NB4 (cell line): ENCODE data around the gene TGFB2.
"Not testable (repeated sequence)": the region's sequence is repeated elsewhere in the genome, so short reads cannot be mapped to it uniquely, and the experiment has no call there.

Source experiments
- DNase-seq: peaks from one replicate; pipeline ENCODE4 v3.0.0; 2010; ENCODE audit warnings: low read depth
- H3K4me3 ChIP-seq: one replicate; pipeline ENCODE4 v1.5.1; 2011; ENCODE audit warnings: mild to moderate bottlenecking, low read depth, low read length, moderate library complexity
- CTCF ChIP-seq: IDR thresholded peaks from one replicate; pipeline ENCODE4 v1.5.1; 2012; ENCODE audit warnings: low read depth, low read length
- MAX ChIP-seq: IDR thresholded peaks from 2 replicates; pipeline ENCODE4 v1.6.1; 2011; ENCODE audit warnings: low read depth, low read length
- MYC ChIP-seq: IDR thresholded peaks from 2 replicates; pipeline ENCODE4 v1.6.1; 2011; ENCODE audit warnings: low read depth, low read length
- POLR2A ChIP-seq: IDR thresholded peaks from 2 replicates; pipeline ENCODE4 v1.6.1; 2011; ENCODE audit warnings: mild to moderate bottlenecking; ENCODE audit not compliant: insufficient read length; ENCODE audit errors: extremely low read depth

The TGFB2 gene

GRCh38 chr1:218312509-218312908 is 32.6 kb upstream of the TGFB2 start:
- TF ChIP-seq POLR2A (no peak), MYC (no peak), CTCF (no peak)
- no peak overlapping the region for H3K4me3 ChIP-seq
- DNase-seq: no peak

DNA sequence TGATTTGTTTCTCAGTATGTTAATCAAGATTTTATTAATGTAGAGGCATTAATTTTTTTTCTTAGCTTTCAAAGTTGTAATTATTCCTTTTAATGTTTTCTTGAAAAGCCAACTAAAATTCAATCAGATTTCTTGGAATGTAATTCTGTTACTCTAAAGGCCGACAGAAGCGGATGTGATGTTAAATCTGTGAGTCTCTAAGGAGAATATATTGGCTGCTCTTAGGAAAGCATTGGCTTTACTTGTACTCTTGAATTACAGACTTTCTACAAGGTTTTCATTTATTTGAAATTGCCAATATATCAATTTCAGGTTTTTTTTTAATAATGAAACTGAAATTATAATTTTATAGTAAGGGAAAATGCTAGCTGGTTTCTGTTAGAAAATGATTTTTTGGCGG is 30.8 kb upstream of the TGFB2 start:
- H3K4me3 ChIP-seq: no peak overlapping the region
- TF ChIP-seq MYC (no peak), MAX (no peak), POLR2A (no peak), CTCF (no peak)
- no peak for DNase-seq

DNA sequence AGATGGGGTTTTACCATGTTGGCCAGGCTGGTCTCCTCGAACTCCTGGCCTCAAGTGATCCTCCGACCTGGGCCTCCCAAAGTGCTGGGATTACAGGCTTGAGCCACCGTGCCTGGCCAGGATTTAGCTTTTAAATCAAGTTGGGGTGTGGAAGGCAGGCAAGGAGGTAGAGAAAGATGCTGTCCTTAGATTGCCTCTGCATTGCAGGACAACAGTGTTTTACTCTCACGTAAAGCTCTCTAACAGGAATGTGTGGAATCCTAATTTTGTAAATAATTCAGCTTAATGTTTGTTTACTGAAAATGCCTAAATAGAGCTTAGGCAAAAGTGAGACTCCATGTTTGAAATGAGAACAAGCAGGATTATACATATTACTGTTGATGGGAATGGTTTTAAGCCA is 29.5 kb upstream of the TGFB2 start:
- H3K4me3 ChIP-seq: no peak overlapping the region
- no peak for DNase-seq
- TF ChIP-seq MYC (no peak), POLR2A (no peak), MAX (no peak), CTCF (no peak)

DNA sequence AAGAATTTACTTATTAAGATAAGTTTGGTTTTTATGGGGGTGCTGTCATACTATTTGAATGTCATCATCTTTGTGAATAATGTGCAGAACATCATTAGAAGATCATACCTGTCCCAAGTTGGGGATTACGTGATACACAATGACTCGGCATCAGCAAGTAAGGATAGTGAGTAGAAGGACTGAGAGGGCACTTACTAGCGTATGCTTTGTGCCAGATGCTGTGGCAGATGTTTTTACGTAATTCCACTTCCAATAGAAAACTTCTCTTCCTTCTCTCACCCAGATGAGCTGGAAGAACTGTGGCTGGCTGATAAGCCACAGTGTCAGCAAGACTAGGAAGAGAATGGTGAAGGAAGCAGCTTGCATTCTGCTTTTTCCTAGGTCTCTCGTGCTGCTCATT is 28.1 kb upstream of the TGFB2 start:
- DNase-seq: no peak
- no peak overlapping the region for H3K4me3 ChIP-seq
- TF ChIP-seq MAX (no peak), MYC (no peak), CTCF (no peak), POLR2A (no peak)

DNA sequence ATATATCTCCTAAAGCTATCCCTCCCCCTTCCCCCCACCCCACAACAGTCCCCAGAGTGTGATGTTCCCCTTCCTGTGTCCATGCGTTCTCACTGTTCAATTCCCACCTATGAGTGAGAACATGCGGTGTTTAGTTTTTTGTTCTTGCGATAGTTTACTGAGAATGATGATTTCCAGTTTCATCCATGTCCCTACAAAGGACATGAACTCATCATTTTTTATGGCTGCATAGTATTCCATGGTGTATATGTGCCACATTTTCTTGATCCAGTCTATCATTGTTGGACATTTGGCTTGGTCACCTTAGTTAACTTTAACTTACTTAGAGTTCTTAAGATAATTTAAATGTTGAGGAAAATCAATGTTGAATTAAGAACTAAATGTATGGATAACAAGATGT is 25.0 kb upstream of the TGFB2 start:
- H3K4me3 ChIP-seq, DNase-seq: not testable (repeated sequence)

DNA sequence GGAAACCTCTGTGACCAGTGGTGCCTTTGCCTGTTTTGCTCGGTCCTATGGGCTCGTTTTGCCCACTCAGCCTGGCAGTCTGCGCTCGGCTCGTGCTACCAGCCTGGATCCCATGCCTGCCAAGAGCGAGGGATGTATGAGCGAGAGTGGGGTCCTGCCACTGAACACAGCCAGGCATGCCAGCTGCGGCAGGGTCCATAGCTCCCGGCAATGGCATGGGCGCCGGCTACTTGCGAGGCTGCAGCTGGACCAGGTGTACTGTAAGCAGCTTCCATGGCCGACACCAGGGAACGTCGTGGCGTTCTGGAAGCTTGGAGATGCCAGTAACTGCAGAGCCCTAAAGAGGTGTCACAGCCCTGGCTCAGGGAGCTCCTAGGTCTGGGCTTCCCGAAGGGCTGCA is 22.4 kb upstream of the TGFB2 start:
- TF ChIP-seq POLR2A (no peak), MAX (no peak), MYC (no peak), CTCF (no peak)

More for the DNA sequence above, 22.4 kb upstream of the TGFB2 start:
- no peak for DNase-seq
- no peak overlapping the region for H3K4me3 ChIP-seq
